GM12878 (cell line): ENCODE data around the gene SPRED2.

Source experiments
- MAX ChIP-seq: IDR thresholded peaks from 2 replicates; pipeline ENCODE4 v1.6.1; 2012; ENCODE audit warnings: low read depth, low read length, improper control_type of control experiment
- NBN ChIP-seq: fragments of 450-650 bp; IDR thresholded peaks from 2 replicates; pipeline ENCODE4 v1.6.1; 2016

DNA sequence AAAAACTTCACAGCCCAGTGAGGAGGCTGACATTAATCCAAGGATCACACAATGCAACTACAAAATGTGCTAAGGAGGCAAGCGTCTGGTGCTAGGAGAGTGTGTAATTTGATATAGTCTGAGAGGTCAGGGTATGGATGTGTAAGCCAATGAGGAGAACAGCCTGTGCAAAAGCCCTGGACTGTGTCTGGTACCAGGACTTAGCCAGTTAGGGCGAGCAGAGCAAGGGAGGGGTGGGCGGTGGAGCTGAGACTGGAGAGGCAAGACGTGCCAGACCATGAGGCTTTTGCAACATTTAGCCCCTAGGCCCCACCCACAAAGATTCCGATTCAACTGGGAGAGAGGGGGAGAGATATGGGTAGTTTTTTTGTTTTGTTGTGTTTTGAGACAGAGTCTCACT lies 33.5 kb upstream of the SPRED2 start:
- no peak for TF ChIP-seq NBN
- TF ChIP-seq MAX = no peak
